HEK293 (cell line): Measurements from ENCODE around the gene ZMYND15.

Experiments
- CTCF ChIA-PET: fragments of 350-600 bp; formaldehyde crosslinking; extraction: SDS; loops from one replicate; lab custom pipeline; 2021; ENCODE audit warnings: antibody characterized with exemption; lab: Yijun Ruan, JAX
- POLR2A ChIA-PET: fragments of 300-600 bp; formaldehyde crosslinking; extraction: SDS; loops from one replicate; lab custom pipeline; 2020; ENCODE audit warnings: antibody characterized with exemption, inconsistent platforms; lab: Yijun Ruan, JAX
- H3K27ac ChIP-seq: fragments of 200-500 bp; sonication (Bioruptor generic); 2 replicates; pipeline ENCODE4 v1.5.1; 2014; ENCODE audit warnings: low read depth, low read length, control low read depth, inconsistent platforms; ENCODE audit errors: extremely low read depth
- H3K36me3 ChIP-seq, 2 experiments: fragments of 200-500 bp in 1 of 2; sonication (Bioruptor generic) in 1 of 2; 1 replicate in 1 of 2; 2 replicates in 1 of 2; pipeline ENCODE4 v1.5.1; 2014 to 2017; ENCODE audit warnings: inconsistent platforms in 2 of 2, low read length in 2 of 2; ENCODE audit not compliant: control insufficient read depth in 2 of 2, insufficient read depth in 1 of 2
- H3K4me1 ChIP-seq: fragments of 200-500 bp; sonication (Bioruptor generic); 2 replicates; pipeline ENCODE4 v1.5.1; 2014; ENCODE audit warnings: mild to moderate bottlenecking, low read length, inconsistent platforms; ENCODE audit not compliant: control insufficient read depth, insufficient read depth
- H3K4me3 ChIP-seq: 2 replicates; pipeline ENCODE4 v1.5.1; 2011; ENCODE audit warnings: low read depth, mild to moderate bottlenecking, control low read depth, low read length, moderate library complexity
- H3K9me3 ChIP-seq: fragments of 200-500 bp; sonication (Bioruptor generic); 2 replicates; pipeline ENCODE4 v1.5.1; 2014; ENCODE audit warnings: low read depth, low read length, inconsistent platforms; ENCODE audit not compliant: control insufficient read depth, insufficient read depth
- IKZF3 ChIP-seq: fragments of 450-650 bp; IDR thresholded peaks from 2 replicates; pipeline ENCODE4 v1.5.0; 2018; ENCODE audit warnings: missing biosample characterization, mild to moderate bottlenecking, missing genetic modification characterization, moderate library complexity
- INSM2 ChIP-seq: fragments of 450-650 bp; formaldehyde crosslinking; IDR thresholded peaks from 2 replicates; pipeline ENCODE4 v1.5.1; 2016; ENCODE audit warnings: missing biosample characterization, missing genetic modification characterization
- KLF16 ChIP-seq: fragments of 450-650 bp; formaldehyde crosslinking; IDR thresholded peaks from 2 replicates; pipeline ENCODE4 v1.5.1; 2017; ENCODE audit warnings: missing biosample characterization, missing genetic modification characterization
- SALL2 ChIP-seq: fragments of 450-650 bp; formaldehyde crosslinking; IDR thresholded peaks from 2 replicates; pipeline ENCODE4 v1.5.0; 2017; ENCODE audit warnings: missing biosample characterization, mild to moderate bottlenecking, missing genetic modification characterization, borderline replicate concordance
- YY1 ChIP-seq: fragments of 450-650 bp; formaldehyde crosslinking; IDR thresholded peaks from 2 replicates; pipeline ENCODE4 v1.5.1; 2018; ENCODE audit warnings: missing biosample characterization, missing genetic modification characterization
- ZBTB11 ChIP-seq: fragments of 450-650 bp; formaldehyde crosslinking; conservative IDR thresholded peaks from 2 replicates; pipeline ENCODE4 v1.5.1; 2016; ENCODE audit warnings: low read depth, missing biosample characterization, missing genetic modification characterization
- ZIC2 ChIP-seq: fragments of 450-650 bp; formaldehyde crosslinking; IDR thresholded peaks from 2 replicates; pipeline ENCODE4 v1.5.1; 2016; ENCODE audit warnings: missing biosample characterization, missing genetic modification characterization
- ZNF140 ChIP-seq: fragments of 450-650 bp; formaldehyde crosslinking; IDR thresholded peaks from 2 replicates; pipeline ENCODE4 v1.5.1; 2016; ENCODE audit warnings: missing biosample characterization, missing genetic modification characterization
- ZNF26 ChIP-seq: fragments of 450-650 bp; formaldehyde crosslinking; IDR thresholded peaks from 2 replicates; pipeline ENCODE4 v1.5.1; 2016; ENCODE audit warnings: missing biosample characterization, missing genetic modification characterization
- ZNF266 ChIP-seq: fragments of 450-650 bp; formaldehyde crosslinking; IDR thresholded peaks from 2 replicates; pipeline ENCODE4 v1.5.1; 2016; ENCODE audit warnings: missing biosample characterization, missing genetic modification characterization, low read depth
- ZNF280D ChIP-seq: fragments of 450-650 bp; formaldehyde crosslinking; IDR thresholded peaks from 2 replicates; pipeline ENCODE4 v1.5.1; 2016; ENCODE audit warnings: missing biosample characterization, missing genetic modification characterization
- ZNF292 ChIP-seq: fragments of 450-650 bp; formaldehyde crosslinking; IDR thresholded peaks from 2 replicates; pipeline ENCODE4 v1.5.1; 2016; ENCODE audit warnings: low read depth, missing biosample characterization, missing genetic modification characterization, borderline replicate concordance
- ZNF362 ChIP-seq: fragments of 450-650 bp; formaldehyde crosslinking; IDR thresholded peaks from 2 replicates; pipeline ENCODE4 v1.5.1; 2016; ENCODE audit warnings: missing biosample characterization, missing genetic modification characterization
- ZNF423 ChIP-seq: fragments of 450-650 bp; formaldehyde crosslinking; IDR thresholded peaks from 2 replicates; pipeline ENCODE4 v1.5.1; 2016; ENCODE audit warnings: missing biosample characterization, missing genetic modification characterization
- ZNF561 ChIP-seq: fragments of 450-650 bp; IDR thresholded peaks from 2 replicates; pipeline ENCODE4 v1.5.1; 2018; ENCODE audit warnings: missing biosample characterization, missing genetic modification characterization, borderline replicate concordance
- ZNF571 ChIP-seq: fragments of 450-650 bp; formaldehyde crosslinking; IDR thresholded peaks from 2 replicates; pipeline ENCODE4 v1.5.0; 2017; ENCODE audit warnings: missing biosample characterization, missing genetic modification characterization
- ZNF580 ChIP-seq: fragments of 450-650 bp; formaldehyde crosslinking; IDR thresholded peaks from 2 replicates; pipeline ENCODE4 v1.5.1; 2016; ENCODE audit warnings: missing biosample characterization, missing genetic modification characterization
- ZNF600 ChIP-seq: fragments of 450-650 bp; formaldehyde crosslinking; IDR thresholded peaks from 2 replicates; pipeline ENCODE4 v1.5.1; 2016; ENCODE audit warnings: missing biosample characterization, missing genetic modification characterization
- ZNF776 ChIP-seq: fragments of 450-650 bp; formaldehyde crosslinking; IDR thresholded peaks from 2 replicates; pipeline ENCODE4 v1.5.0; 2017; ENCODE audit warnings: missing biosample characterization, missing genetic modification characterization, borderline replicate concordance
- ZNF791 ChIP-seq: fragments of 450-650 bp; formaldehyde crosslinking; IDR thresholded peaks from 2 replicates; pipeline ENCODE4 v1.5.1; 2016; ENCODE audit warnings: missing biosample characterization, missing genetic modification characterization
- ZNF792 ChIP-seq: fragments of 450-650 bp; formaldehyde crosslinking; IDR thresholded peaks from 2 replicates; pipeline ENCODE4 v1.5.1; 2016; ENCODE audit warnings: missing biosample characterization, missing genetic modification characterization
- ZSCAN16 ChIP-seq: fragments of 450-650 bp; formaldehyde crosslinking; IDR thresholded peaks from 2 replicates; pipeline ENCODE4 v1.5.1; 2016; ENCODE audit warnings: missing biosample characterization, missing genetic modification characterization
- ZSCAN18 ChIP-seq: fragments of 450-650 bp; formaldehyde crosslinking; IDR thresholded peaks from 2 replicates; pipeline ENCODE4 v1.5.1; 2016; ENCODE audit warnings: missing biosample characterization, missing genetic modification characterization

ZMYND15 gene

GRCh38 chr17:4789951-4790704 lies 50.5 kb downstream of the ZMYND15 start:
- POLR2A ChIA-PET: interaction anchor here (0.5 to 3.8 kb wide), 27 partner anchors 9 to 235 kb away, joined by 3 to 31 read pairs (median 4); partner anchors contain the start of genes ARRB2, CHRNE, CXCL16 and MED11
- TF ChIP-seq ZNF580 (tag by site-specific recombination) (no peak), ZNF792 (tag by site-specific recombination) (no peak), ZNF140 (tag by site-specific recombination) (no peak), ZNF423 (tag by site-specific recombination) (peak; percentile 74), ZNF776 (tag by site-specific recombination) (no peak), ZNF791 (no peak), IKZF3 (tag by site-specific recombination) (peak; percentile 84), KLF16 (tag by site-specific recombination) (no peak), ZNF362 (tag by site-specific recombination) (peak; percentile 93), ZNF292 (tag by site-specific recombination) (no peak), ZNF26 (tag by site-specific recombination) (no peak), ZNF266 (tag by site-specific recombination) (no peak), ZIC2 (tag by site-specific recombination) (peak; percentile 72), SALL2 (no peak), INSM2 (no peak), ZSCAN18 (tag by site-specific recombination) (0 out of 2 replicates have a peak, but pooled peaks have one; percentile 12), ZSCAN16 (tag by site-specific recombination) (no peak), ZNF561 (tag by site-specific recombination) (peak; percentile 92), ZBTB11 (peak; percentile 57; the same call in 1 of the 2 replicates), YY1 (tag by site-specific recombination) (peak; percentile 49; the same call in 1 of the 2 replicates), ZNF571 (tag by site-specific recombination) (no peak), ZNF600 (tag by site-specific recombination) (peak; percentile 76), ZNF280D (tag by site-specific recombination) (no peak)

More at GRCh38 chr17:4789951-4790704, 50.5 kb downstream of the ZMYND15 start:
- Histone ChIP-seq H3K36me3 (no peaks in the 10 kb centered on the region), H3K9me3 (no peaks in the 10 kb centered on the region), H3K4me1 (peaks cover 4% of the 10 kb centered on the region), H3K4me3 (peak overlapping the region; percentile 62), H3K27ac (peak overlapping the region; percentile 96)
- CTCF ChIA-PET: interaction anchor here (0.6 to 4.9 kb wide), 47 partner anchors 9 to 845 kb away, joined by 3 to 37 read pairs (median 4); partner anchors contain the start of genes ARRB2, MED11, PELP1 and PLD2
